HPDE6-E6E7 (cell line): ENCODE measurements around the gene DSTYK.
A peak's percentile ranks its signal among the peaks of the same experiment; 100 is the strongest.

Source experiments
- DNase-seq: peaks from one replicate; pipeline ENCODE4 v3.0.0; 2011; ENCODE audit warnings: missing footprints; ENCODE audit errors: extremely low spot score

The DSTYK gene, protein sequence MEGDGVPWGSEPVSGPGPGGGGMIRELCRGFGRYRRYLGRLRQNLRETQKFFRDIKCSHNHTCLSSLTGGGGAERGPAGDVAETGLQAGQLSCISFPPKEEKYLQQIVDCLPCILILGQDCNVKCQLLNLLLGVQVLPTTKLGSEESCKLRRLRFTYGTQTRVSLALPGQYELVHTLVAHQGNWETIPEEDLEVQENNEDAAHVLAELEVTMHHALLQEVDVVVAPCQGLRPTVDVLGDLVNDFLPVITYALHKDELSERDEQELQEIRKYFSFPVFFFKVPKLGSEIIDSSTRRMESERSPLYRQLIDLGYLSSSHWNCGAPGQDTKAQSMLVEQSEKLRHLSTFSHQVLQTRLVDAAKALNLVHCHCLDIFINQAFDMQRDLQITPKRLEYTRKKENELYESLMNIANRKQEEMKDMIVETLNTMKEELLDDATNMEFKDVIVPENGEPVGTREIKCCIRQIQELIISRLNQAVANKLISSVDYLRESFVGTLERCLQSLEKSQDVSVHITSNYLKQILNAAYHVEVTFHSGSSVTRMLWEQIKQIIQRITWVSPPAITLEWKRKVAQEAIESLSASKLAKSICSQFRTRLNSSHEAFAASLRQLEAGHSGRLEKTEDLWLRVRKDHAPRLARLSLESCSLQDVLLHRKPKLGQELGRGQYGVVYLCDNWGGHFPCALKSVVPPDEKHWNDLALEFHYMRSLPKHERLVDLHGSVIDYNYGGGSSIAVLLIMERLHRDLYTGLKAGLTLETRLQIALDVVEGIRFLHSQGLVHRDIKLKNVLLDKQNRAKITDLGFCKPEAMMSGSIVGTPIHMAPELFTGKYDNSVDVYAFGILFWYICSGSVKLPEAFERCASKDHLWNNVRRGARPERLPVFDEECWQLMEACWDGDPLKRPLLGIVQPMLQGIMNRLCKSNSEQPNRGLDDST

DNA sequence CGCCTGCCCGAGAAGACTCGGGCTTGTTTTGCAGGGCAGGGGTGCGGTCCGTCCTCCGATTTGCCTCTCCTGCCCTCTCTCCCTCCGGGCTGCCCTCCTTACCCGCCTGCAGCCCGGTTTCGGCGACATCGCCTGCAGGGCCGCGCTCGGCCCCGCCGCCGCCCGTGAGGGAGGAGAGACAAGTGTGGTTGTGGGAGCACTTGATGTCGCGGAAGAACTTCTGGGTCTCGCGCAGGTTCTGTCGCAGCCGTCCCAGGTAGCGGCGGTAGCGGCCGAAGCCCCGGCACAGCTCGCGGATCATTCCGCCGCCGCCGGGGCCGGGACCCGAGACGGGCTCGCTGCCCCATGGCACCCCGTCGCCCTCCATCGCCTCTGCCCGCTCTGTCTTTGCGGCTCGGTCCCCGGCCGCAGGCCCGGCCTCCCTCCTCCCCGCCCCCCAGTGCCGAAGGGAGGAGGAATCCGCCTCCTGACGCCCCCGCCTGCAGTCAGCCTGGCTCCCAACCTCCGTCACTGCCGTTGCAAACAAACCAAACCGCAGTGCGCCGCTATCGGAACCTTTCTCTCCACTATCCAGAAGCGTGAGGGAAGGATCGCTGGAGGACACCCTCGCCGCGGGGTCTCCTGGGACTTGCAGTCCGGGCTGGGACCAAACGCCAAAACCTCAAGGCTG lies at the start of gene DSTYK:
DSTYK (minus strand) TSS at position 534 of the 670 bp plus-strand sequence; CDS start at position 367, 167 bp downstream.
- DNase-seq: peak; percentile 93

DNA sequence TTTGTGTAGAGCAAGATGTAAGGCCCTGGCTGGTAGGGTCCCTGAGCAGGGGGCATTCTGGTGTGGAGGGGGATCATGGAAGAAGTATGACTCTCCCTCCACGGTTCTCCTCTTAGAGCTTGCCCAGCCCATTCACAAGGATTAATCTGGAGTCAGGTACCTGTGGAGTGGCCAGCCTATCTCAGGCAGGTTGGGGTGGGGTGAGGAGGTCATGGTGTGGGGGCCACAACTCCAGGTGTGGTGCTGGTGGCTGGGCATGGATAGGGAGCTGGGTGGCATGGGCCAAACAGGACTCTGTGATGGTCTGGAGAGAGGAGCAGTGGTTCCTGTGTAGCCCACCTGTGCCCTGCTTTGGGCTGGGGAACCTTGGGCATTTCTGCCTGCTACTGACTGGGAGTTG lies 48.5 kb upstream of the DSTYK start:
- no peak for DNase-seq

DNA sequence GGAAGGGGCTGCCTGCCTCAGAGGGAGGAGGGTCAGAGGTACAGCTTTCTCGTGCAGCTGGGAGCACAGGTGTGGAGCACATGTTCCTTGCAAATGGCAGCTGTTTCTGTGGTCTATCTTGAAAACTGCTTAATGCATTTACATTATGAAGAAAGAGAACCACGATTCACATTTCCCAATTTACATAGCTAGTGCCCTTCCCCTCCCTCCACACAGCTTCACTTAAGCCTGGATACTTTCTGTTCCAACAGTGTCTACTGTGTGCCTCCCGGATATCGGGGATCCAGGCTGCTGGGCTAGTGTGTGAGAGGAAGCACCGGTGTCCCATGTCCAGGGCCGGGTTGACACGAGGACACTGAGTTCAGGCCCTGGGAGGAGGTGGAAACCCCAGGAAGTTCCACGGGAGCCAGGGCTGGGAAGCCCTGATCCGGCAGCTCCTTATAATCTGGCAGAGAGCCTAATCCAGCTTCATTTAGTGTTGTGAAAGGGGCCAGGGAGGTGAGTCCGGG lies 47.9 kb upstream of the DSTYK start:
- DNase-seq: no peak

DNA sequence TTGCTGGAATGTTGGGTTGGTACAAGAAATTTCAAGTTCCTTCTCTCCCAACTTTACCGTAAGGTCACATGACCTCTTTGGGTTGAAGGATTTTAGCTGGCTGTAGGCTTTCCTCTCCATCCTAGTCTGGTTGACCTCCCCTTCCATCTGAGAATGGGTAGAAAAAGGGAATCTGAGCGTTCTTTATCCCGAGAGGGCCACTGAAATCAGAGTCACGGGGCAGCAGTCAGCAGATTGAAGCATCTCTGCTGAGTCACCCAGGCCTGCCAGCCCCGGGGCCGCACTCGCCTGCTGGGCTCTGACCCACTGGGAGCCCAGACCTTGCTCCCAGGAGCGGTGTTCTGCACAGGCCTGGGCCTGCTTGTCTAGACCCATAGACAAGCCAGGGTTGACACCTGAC lies 47.2 kb upstream of the DSTYK start:
- peak; percentile 99 for DNase-seq

DNA sequence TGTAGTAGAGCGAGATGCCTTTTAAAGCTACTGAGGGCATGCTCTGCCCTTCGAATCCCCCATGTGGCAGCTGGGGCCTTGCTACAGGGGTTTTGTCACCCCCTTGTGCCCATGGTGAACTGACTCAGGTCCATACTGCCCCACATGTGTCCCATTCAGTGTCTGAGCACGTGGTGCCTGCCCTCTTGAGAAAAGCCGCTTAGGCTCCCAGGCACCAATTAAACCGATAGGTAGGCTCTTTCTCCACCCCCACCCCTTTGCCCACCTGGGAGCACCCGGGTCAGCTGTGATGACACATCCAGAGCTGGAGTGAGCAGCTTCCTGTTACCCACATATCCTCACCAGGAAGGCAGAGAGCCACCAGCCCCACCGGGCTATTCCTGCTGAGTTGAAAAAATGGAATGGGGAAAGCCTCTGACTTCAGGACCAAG lies 46.8 kb upstream of the DSTYK start:
- peak; percentile 77 for DNase-seq

DNA sequence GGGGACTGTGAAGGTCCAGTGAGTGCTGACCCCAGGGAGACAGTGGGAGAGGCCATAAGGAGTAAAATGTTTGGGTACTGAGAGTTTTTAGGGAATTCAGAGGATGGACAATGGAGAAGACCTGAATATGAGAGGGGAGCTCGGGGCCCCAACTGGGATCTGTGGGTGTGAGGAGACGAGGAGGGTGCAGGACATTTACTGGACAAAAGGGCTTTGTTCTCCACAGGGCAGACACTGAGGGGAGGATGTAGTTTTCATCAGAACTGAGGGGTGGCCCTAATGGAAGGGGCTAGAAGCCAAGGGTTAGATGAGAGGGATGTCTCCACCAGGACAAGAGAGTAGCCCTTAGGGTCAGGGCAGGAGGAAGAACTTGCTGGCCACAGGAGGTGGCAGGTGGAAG lies 46.2 kb upstream of the DSTYK start:
- DNase-seq: no peak

DNA sequence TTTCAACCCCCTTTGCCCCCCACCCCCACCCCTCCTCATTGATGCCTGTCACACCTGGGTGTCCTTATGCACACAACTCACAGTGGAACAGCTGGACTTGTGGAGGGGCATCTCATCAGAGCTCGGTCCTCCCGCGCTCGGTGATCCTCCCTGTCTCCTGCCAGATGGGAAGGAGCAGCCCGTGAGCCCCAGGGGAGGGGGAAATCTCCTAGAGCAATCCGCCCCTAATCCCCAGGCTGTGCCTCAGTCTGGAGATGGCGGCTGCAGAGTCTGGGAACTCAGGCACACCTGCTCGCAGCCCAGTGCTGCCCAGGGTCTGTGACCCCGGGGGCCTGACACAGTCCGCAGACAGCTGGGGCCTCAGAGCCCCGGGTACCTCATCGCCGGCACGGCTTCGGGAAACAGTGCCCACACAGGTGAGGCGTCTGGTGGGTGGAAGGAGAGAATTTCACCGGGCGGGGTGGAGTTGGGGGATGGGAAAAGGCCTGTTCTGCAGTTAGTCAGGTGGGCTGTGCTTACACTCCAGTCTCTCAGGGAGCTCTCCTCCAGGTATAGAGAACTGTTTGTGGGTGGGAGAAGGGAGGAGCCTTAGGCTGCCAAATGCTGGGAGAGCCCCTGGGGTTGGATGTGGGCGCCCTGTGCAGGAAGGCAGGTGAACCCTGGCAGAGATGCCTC lies 45.6 kb upstream of the DSTYK start:
- DNase-seq: no peak

DNA sequence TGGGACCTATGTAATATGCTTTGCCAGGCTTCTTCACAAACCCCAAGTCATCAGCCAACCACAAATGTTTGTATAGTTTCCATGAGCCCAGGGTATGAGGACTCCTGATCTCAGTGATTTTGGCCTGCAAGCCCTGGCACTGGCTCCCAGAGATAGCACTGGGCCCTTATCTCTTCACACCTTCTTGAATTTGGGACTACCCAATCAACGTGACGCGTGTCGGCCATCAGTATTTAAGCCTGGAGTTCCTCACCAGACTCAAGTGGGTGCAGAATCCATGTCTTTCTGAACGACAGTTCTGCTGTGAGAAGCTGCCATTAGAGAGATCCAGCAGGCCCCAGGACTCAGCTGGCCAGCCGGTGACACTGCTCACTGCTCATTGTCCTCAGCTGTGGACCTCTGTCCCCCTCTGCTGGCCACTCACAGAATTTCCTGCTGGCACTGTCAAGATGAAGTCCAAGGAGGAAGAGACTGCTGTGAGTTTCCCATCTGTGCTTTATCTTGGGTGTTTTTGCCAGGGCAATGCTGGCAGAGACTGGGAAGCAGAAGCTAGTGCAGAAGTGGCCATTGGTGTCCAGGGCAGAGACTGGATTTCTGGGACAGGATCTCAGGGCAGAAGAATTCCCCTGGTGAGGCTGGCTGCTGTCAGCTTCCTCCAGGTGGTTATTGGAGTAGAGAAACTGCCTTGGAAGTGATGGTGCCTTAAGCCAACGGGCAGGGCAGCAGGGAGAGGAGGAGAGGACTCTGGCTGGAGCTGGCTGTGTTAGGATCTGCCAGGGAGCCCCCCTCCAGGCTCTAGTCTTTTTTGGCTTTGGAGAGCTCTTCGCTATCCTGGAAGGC lies 44.7 kb upstream of the DSTYK start:
- peak; percentile 66 for DNase-seq

DNA sequence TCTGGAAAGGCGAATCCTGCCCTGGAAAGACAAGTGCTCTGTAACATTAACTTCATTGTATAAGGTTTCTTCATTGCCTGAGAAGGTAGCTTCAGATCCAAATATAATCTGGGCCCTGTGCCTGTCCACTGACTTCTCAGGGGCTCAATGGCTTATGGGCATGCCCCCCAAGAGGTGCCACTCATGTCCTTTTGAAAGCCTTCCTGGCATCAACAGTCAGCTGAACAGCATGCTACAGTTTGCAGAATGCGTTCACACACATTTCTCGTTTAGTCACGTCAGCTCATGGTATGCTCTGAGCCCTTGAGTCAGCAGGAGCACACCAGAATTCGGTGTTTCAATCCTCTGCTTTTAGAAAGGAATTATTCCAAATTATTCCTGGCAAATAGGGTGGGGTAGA lies 40.1 kb upstream of the DSTYK start:
- DNase-seq: no peak

DNA sequence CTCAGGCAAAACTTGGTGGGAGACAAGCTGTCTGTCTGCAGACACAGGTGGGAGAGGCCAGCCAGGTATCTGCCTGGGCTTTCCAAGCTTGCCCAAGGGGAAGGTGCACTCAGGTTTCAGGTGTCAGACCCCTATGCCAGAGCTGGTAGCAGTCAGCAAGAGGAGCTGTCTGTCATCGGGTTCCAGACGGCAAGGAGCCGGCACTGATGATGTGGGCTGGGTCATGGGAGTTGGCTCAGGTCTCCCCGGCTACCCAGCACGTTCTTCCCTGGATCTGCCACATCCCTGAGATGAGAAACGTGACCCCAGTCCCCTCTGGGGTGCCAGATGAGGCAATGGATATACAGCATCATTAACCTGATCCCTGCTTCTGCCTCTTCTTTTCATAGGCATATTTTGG lies 39.2 kb upstream of the DSTYK start:
- DNase-seq: no peak

DNA sequence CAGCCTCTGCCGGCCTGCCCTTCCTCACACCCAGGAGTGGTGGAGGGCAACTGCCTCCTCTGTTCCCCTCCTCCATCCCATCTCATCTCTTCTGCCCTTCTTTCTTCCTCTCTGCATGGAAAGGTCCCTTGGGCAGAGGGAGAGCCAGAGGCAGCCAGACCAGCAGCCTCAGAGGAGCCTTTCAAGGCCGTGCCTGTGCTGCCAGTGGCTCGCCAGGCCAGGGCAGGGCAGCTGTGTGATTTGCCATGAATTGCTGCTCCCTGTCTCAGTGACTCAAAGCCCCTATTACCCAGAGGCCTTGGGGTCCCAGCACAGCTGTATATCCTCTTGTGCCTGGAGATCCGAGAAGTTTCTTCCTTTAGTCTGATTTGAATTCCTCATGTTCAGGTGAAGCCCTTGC lies 38.1 kb upstream of the DSTYK start:
- DNase-seq: no peak

DNA sequence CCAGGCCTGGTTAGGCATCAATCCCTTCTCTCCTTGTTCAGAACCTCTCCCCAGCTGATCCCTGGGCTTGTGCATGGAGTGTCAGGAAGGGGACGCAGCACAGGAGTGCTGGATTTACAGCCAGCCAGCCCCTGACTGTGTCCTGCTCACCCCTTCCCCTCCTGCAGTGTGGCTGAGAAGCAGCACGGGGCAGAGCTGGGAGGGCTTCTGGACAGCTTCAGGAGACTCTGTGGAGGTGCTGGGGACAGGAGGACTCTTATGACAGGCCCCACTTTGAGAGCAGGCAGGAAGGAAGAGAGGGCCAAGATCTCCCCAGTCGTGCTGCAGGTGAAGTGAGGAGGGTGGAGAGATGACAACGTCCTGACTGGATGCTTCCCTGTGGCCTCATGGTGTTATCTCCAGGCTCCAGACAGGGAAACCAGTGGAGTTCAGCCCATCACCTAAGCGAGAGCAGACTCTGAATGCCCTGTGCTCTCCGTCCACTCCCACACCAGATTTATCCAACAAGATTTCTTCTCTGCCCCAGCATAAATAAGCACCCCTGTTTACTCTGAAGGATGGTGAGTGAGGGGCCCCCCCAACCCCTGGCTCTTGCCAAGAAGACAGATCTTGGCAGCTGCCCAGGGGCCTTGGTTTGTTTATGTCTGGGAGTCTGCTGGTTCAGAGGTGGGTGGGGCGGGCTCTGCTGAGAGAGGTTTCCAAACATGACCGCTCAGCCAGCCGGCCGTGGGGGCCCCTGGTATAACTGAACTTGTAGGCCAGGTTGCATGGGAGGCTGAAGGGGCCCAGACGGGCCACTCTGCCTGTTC lies 37.5 kb upstream of the DSTYK start:
- DNase-seq: no peak

DNA sequence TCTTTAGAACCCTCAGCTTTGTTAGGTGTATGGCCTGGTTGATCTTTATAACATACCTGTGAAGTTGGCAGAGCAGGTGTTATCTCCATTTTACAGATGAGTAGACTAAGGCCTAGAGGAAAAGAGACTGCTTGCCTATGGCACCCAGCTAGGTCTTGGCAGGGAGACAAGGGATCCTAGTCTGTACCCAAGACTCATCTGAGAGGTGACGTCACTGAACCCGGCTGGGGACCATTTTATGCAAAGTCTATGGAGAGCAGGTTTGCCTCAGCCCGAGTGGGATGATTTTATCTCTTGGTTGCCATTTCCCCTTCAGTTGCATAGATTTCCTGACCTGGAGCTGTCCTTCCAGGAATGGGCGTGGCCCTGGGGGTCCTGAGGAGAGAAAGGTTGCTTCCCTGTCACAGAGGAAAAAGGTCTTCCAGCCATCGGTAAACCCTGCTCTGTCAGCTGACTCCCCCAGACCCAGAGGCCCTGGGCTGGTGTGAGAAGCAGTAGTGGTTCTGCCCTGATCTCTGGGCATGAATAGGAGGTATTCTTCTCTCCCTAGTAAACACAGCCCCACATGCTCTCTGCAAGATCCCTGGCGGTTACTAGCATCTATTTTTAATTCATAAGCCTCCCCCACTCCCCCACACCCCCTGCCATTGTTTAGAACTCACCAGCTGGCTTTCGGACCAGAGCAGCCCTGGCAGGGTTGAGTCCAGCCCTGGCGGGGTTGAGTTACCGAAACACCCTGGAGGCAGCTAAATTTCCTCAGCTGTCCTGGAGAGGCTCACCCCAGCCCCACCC lies 35.8 kb upstream of the DSTYK start:
- DNase-seq: no peak

DNA sequence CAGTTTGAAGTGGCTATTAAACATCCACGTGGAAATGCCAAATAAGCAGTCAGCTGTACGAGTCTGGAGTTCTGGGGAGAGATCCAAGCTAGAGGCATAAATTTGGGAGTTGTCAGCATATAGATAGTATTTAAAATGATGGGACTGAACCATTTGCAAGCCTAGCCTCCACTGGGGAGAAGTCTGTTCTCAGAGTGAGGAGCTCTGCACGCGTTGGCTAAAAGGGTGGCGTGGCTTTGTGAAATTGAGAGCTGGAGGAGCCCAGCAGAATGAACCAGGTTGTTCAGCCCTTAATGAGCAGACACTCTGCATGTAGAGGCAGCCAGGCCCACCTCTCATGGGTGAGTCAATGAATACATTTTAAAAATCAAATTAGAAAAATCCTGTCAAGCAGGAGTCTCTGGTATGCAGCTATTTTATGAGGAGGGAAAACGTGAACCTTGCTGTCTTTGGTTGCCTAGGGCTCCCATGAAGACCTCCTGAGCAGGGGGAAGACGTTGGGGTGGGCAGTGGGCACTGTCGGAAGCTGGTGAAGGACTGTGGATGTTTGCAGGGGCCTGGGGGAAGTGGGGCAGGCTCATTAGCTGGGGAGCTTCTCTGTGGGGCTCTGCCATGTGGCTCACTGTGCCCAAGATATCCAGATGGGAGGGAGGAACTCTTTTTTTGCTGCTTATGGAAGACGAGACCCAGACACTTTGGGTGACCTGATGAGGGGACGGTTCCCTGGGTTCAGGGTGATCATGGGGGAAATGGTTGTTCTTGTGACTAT lies 35.0 kb upstream of the DSTYK start:
- no peak for DNase-seq

DNA sequence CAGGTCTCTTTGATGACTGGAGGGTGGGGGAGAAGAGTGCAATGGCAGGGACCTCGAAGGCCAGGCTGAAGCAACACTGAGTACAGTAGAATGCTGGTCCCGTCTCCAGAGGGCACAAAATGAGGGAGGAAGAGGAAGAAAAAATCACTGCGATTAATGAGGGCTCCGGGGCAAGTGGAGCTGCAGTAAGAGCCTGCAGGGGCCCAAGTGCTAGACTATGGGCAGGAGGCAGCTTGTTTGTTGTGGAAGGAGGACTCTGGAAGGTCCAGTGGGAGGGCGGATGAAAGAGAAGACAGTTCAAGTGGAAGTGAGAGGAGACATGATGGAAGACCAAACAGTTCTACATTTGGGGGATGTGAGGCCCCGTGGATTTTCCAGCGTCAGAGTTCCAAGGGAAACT lies 33.6 kb upstream of the DSTYK start:
- no peak for DNase-seq

DNA sequence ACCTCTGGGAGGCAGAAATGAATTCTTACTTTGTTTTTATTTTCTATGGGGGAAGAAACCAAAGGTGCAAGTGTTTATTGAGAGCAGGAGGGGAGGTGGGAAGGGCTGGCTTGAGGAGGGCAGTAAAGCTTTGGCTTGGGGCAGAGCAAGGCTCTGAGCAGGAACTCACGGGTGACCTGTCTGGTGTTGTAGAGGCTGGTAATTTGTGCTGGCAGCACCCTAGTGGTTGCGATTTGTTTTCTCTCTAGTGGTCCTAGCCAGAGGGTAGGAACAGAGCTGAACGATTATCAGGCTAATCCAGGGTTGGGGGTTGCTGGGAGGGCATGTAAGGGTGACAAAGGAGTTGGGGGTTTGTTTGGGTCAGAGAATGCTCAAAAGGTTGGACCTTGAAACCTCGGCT lies 32.9 kb upstream of the DSTYK start:
- no peak for DNase-seq

DNA sequence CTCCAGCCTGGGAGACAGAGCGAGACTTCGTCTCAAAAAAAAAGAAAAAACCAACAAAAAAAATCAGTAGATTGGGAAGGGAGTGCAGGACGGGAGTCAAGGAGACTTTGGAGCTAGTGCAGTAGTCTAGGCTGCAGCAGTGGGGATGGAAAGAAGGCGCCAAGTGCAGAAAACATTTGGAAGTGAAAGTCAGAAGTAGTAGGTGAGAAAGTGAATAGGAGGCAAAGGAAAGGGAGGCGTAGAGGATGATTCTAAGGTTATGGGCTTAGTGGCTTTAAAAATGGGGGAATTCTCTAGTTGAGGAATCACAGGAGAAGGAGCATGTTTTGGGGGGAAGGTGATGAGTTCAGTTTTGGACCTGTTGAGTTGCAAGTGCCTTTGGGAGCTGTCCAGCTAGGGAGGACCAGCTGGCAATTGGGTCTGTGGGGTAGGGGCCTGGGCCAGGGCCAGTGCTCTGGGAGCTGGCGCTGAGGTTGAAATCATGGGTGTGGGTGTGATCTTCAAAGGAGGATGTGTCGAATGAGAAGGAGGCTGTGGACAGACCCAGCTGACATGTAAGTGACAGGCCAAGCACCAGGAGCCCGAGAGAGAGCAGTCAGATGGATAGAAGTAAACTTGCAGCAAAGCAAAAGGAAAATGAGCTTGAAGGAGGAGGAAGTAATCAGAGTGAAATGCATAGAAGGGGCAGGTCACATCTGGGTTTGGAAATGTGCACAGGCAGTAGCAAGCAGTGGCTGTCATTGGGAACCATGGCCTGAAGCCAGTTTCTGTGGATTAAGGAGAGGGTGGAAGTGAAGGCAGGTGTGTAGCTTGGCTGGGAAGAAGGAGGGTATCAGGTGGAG lies 32.1 kb upstream of the DSTYK start:
- DNase-seq: no peak
